ENCODE results near the gene STUM. TPM values are rescaled to one million over a fixed set of nuclear protein-coding genes. Genes with fewer than 3 reads are reported as not detected.
A peak's percentile ranks its signal among the peaks of the same experiment; 100 is the strongest.
"Not testable (repeated sequence)": the region's sequence is repeated elsewhere in the genome, so short reads cannot be mapped to it uniquely, and the experiment has no call there.

Gene STUM
- total RNA-seq = not detected

DNA sequence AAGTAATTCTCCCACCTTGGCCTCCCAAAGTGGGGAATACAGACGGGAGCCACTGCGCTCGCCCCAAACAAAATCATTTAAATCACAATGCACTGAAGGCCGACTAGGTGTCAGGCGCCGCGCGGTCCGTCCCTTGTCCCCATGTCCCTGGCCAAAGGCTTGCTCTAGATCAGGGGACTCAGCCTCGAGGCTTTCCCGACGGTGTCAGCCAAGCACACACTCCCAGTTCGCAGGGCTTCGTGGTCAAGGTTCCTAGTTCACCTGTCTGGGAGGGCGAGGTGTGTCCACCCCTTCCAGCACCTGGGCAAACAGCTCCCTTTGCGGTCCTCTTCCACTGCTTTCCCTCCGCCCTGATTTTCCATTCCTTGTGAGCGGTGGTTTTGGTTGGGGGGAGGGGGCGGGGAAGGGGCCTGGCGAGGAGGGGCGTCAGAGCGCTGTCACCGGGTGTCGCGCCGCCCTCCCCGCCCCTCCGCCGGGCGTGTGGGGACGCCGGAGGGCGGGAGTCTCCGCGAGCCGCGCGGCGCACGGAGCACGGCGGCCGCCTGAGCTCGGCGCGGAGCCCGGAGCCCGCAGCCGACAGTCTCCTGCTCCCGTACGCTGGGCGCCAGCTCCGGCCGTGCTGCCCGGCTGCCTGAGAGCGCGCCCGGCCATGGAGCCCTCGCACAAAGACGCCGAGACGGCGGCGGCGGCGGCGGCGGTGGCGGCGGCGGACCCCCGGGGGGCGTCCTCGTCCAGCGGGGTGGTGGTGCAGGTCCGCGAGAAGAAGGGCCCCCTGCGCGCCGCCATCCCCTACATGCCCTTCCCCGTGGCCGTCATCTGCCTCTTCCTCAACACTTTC lies at the start of gene STUM:
Gene STUM (plus strand): TSS at position 509 of the 838 bp plus-strand sequence. CDS start 141 bp downstream, at position 650.
- no peak within 1 kb of the TSS for H3K27ac Mint-ChIP-seq
- H3K27me3 Mint-ChIP-seq = peaks cover 55% of the 10 kb centered on the region
- peak; percentile 46 for DNase-seq
- no peaks in the 10 kb centered on the region for H3K36me3 Mint-ChIP-seq
- peaks cover 13% of the 10 kb centered on the region for H3K4me1 Mint-ChIP-seq
- H3K4me3 Mint-ChIP-seq = peak within 1 kb of the TSS; percentile 58
- H3K9me3 Mint-ChIP-seq = no peaks in the 10 kb centered on the region

GRCh38 chr1:226499699-226500098 lies 48.9 kb upstream of the STUM start:
- not testable (repeated sequence) for H3K27me3 Mint-ChIP-seq, H3K4me3 Mint-ChIP-seq, H3K9me3 Mint-ChIP-seq, DNase-seq, H3K36me3 Mint-ChIP-seq, H3K4me1 Mint-ChIP-seq, H3K27ac Mint-ChIP-seq

DNA sequence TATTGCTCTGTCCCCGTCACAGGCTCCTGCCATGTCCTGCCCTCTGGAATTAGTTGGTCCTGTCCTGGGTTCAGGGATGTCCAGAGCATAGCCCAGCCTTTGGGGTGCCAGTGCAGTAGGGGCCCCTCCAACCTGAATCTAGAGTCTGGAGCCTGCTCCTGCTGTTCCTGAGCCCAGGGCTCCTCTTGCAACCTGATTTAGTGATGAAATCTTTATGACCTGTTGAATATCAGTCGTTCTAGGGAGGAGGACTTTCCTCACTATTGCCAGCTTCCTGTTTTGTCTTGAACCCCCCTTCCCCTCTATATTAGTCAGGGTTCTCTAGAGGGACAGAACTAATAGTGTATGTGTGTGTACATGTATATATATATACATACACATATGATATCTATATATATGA lies 42.5 kb upstream of the STUM start:
- H3K4me1 Mint-ChIP-seq = no peaks in the 10 kb centered on the region
- H3K9me3 Mint-ChIP-seq = no peaks in the 10 kb centered on the region
- DNase-seq = no peak
- H3K27ac Mint-ChIP-seq = no peak overlapping the region
- H3K36me3 Mint-ChIP-seq = no peaks in the 10 kb centered on the region
- H3K27me3 Mint-ChIP-seq = peaks cover 9% of the 10 kb centered on the region
- H3K4me3 Mint-ChIP-seq = no peak overlapping the region

DNA sequence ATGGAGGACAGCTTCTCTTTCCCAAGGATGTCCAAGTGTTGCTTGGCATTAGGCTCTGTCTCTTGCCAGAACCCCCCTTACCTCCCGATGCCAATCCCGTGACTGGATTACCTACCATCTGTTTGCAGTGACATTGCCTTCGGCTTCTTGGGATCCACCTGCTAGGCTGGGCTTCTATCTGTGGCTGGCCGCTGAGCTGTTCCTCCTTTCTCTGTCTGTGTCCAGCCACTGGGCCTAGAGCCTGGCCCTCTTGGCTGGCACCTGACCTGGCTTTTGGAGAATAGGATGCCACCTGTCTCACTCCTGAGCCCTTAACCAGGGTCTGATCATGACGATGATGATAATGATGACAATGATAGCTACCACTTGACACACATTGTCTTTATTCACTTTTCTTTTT lies 41.6 kb upstream of the STUM start:
- Mint-ChIP-seq H3K9me3 (no peaks in the 10 kb centered on the region), H3K36me3 (no peaks in the 10 kb centered on the region), H3K4me1 (no peaks in the 10 kb centered on the region), H3K4me3 (no peak overlapping the region), H3K27me3 (peaks cover 9% of the 10 kb centered on the region), H3K27ac (no peak overlapping the region)
- no peak for DNase-seq

- H3K27ac Mint-ChIP-seq = no peak overlapping the region
- H3K4me1 Mint-ChIP-seq = no peaks in the 10 kb centered on the region
- no peak overlapping the region for H3K4me3 Mint-ChIP-seq
- no peak for DNase-seq
- H3K9me3 Mint-ChIP-seq = no peaks in the 10 kb centered on the region
- H3K27me3 Mint-ChIP-seq = peaks cover 9% of the 10 kb centered on the region
- H3K36me3 Mint-ChIP-seq = no peaks in the 10 kb centered on the region
These were observed 38.1 kb upstream of the STUM start for GRCh38 chr1:226510453-226510852.

DNA sequence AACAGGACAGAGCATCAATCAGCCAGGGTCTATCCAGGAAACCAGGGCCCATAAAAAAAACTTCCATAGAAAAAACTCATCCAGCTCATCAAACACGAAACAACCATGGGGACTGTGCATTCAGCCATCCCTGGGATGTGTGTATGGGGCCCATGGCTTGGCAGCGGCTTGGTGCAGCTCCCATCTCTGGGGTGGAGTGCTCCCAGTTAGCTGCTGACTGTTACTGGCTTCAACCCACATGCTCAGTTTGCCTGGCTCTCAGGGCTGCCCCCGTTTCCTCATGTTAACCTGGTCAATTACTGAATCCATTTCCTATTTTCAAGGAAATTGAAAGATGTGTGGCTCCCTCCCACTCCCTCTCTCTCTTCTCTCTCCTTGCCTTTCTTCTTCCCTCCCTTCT lies 37.3 kb upstream of the STUM start:
- H3K36me3 Mint-ChIP-seq = no peaks in the 10 kb centered on the region
- peak overlapping the region; percentile 2 for H3K27ac Mint-ChIP-seq

DNA sequence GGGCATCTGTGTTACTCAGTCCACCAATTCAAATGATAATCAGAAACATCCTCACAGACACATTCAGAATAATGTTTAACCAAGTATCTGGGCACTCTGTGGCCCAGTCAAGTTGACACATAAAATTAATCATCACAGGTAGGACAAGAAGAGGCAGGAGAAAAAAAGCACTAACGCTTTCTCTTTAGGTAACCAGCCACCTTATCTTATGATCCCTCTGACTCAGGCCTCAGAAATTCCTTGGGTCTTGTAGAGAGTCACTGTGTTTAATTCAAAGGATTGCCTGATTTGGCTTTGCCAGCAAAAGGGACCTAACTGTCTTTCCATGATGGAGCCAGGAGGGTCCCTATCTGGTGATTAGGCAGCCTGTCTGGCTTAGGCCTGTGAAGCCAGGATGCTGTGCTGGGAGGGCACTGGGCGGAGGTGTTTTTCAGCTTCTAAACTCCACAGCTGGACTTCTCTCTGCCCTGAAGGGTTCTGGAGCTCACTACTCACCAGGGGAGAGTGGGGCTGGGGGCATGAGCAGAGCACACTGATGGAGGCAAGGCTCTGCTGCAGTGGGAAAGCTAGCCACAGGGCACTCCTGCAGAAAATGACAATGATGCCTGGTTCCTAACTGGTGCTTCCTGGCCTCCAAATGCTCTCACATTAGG lies 36.4 kb upstream of the STUM start:
- Mint-ChIP-seq H3K4me1 (no peaks in the 10 kb centered on the region), H3K9me3 (no peaks in the 10 kb centered on the region), H3K27ac (no peak overlapping the region)

More for the DNA sequence above, 37.3 kb upstream of the STUM start:
- Mint-ChIP-seq H3K27me3 (peaks cover 6% of the 10 kb centered on the region), H3K4me1 (no peaks in the 10 kb centered on the region), H3K9me3 (no peaks in the 10 kb centered on the region), H3K4me3 (no peak overlapping the region)
- no peak for DNase-seq

GRCh38 chr1:226518375-226518774 lies 30.2 kb upstream of the STUM start:
- no peak overlapping the region for H3K27ac Mint-ChIP-seq
- H3K27me3 Mint-ChIP-seq = peaks cover 7% of the 10 kb centered on the region
- DNase-seq = no peak
- no peak overlapping the region for H3K4me3 Mint-ChIP-seq
- no peaks in the 10 kb centered on the region for H3K9me3 Mint-ChIP-seq
- H3K4me1 Mint-ChIP-seq = no peaks in the 10 kb centered on the region
- H3K36me3 Mint-ChIP-seq = no peaks in the 10 kb centered on the region

More for the DNA sequence above, 36.4 kb upstream of the STUM start:
- Mint-ChIP-seq H3K4me3 (no peak overlapping the region), H3K36me3 (no peaks in the 10 kb centered on the region), H3K27me3 (peaks cover 6% of the 10 kb centered on the region)
- DNase-seq = no peak

GRCh38 chr1:226519135-226519534 lies 29.4 kb upstream of the STUM start:
- no peaks in the 10 kb centered on the region for H3K9me3 Mint-ChIP-seq
- no peaks in the 10 kb centered on the region for H3K4me1 Mint-ChIP-seq
- no peak overlapping the region for H3K4me3 Mint-ChIP-seq
- no peaks in the 10 kb centered on the region for H3K36me3 Mint-ChIP-seq
- peaks cover 7% of the 10 kb centered on the region for H3K27me3 Mint-ChIP-seq
- H3K27ac Mint-ChIP-seq = no peak overlapping the region
- DNase-seq = no peak

DNA sequence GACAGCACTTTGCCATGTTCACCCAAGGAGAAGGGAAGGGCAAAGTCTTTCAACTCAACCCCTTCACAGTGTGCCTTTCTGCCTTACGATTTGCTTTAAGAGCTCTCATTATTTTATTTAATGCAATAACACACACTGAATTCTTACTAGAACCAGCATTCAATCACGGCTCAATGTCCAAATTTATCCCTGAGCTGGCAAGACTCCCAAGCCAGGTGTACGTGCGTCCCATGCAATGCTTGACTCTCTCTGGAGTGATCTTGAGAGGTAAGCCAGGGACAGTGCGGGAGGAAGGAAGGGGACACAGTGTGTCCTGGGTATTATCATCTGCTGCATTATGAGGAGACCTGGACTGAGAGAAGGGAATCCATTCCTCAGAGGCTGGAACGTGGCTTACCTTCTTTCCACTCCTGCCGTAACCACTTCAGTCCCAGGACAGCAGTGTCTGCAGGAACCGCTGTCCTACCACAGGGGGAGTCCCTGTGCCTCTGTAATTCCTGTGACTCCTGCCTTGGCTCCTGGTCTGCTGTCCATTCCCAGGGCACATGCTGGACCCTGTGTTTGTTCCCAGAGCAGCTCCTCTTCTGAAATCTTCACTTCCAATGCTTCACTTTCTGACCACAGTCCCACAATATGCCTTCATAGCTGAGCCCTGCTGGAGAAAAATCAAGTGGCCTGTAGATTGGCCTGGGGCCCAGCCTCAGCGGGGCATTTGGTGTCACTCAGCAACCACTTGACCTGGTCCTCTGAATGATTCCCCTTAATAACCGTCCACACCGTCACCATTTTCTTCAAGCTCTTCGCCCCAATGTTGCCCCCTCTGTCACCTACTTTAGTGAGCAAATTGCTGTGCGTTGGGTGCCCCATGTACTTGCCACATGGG lies 28.6 kb upstream of the STUM start:
- H3K36me3 Mint-ChIP-seq = no peaks in the 10 kb centered on the region
- H3K4me3 Mint-ChIP-seq = no peak overlapping the region
- DNase-seq = no peak
- H3K9me3 Mint-ChIP-seq = no peaks in the 10 kb centered on the region
- H3K4me1 Mint-ChIP-seq = no peaks in the 10 kb centered on the region
- H3K27ac Mint-ChIP-seq = no peak overlapping the region
- H3K27me3 Mint-ChIP-seq = peaks cover 7% of the 10 kb centered on the region

GRCh38 chr1:226520640-226521355 lies 27.8 kb upstream of the STUM start:
- no peaks in the 10 kb centered on the region for H3K36me3 Mint-ChIP-seq
- no peaks in the 10 kb centered on the region for H3K4me1 Mint-ChIP-seq
- H3K9me3 Mint-ChIP-seq = no peaks in the 10 kb centered on the region
- no peak for DNase-seq
- H3K4me3 Mint-ChIP-seq = no peak overlapping the region
- no peak overlapping the region for H3K27ac Mint-ChIP-seq
- H3K27me3 Mint-ChIP-seq = peaks cover 7% of the 10 kb centered on the region

- Mint-ChIP-seq H3K27me3 (peaks cover 7% of the 10 kb centered on the region), H3K4me3 (no peak overlapping the region), H3K27ac (no peak overlapping the region)
These were observed 24.7 kb upstream of the STUM start for GRCh38 chr1:226523646-226524406.

GRCh38 chr1:226524547-226524946 lies 24.0 kb upstream of the STUM start:
- no peak for DNase-seq
- H3K4me3 Mint-ChIP-seq = no peak overlapping the region
- no peaks in the 10 kb centered on the region for H3K4me1 Mint-ChIP-seq
- peaks cover 7% of the 10 kb centered on the region for H3K27me3 Mint-ChIP-seq
- H3K36me3 Mint-ChIP-seq = no peaks in the 10 kb centered on the region
- H3K27ac Mint-ChIP-seq = no peak overlapping the region
- no peaks in the 10 kb centered on the region for H3K9me3 Mint-ChIP-seq

More at GRCh38 chr1:226523646-226524406, 24.7 kb upstream of the STUM start:
- Mint-ChIP-seq H3K4me1 (no peaks in the 10 kb centered on the region), H3K9me3 (no peaks in the 10 kb centered on the region), H3K36me3 (no peaks in the 10 kb centered on the region)
- DNase-seq = no peak

DNA sequence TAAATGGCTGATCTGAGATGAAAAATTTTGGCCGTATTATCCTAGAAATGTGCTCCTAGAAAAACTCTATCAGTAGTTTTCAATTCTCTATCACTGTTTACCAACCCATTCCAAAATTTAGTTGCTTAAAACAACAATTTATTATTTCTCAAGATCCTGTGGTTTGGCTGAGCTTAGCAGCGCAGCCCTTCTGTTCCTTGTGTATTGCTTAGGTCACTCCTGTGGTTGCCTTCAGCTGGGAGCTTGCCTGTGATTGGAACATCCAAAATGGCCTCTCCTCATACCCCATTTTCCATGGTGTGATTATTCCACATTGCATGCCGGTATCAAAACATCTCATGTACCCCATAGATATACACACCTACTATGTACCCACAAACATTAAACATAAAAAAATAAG lies 22.8 kb upstream of the STUM start:
- Mint-ChIP-seq H3K9me3 (no peaks in the 10 kb centered on the region), H3K27ac (no peak overlapping the region), H3K4me3 (no peak overlapping the region), H3K36me3 (no peaks in the 10 kb centered on the region), H3K4me1 (no peaks in the 10 kb centered on the region), H3K27me3 (peaks cover 7% of the 10 kb centered on the region)
- DNase-seq = no peak

Measured in activated naive CD8-positive, alpha-beta T cell treated with anti-CD3 and anti-CD28 coated beads for 36 hours (primary cell).